ENCODE measurements around the gene SLC5A5.

The SLC5A5 gene

DNA sequence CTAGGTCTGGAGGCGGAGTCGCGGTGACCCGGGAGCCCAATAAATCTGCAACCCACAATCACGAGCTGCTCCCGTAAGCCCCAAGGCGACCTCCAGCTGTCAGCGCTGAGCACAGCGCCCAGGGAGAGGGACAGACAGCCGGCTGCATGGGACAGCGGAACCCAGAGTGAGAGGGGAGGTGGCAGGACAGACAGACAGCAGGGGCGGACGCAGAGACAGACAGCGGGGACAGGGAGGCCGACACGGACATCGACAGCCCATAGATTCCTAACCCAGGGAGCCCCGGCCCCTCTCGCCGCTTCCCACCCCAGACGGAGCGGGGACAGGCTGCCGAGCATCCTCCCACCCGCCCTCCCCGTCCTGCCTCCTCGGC, at the start of gene SLC5A5:
Gene SLC5A5, plus strand, starts transcription at position 68 of the 373 bp plus-strand sequence. CDS start 375 bp downstream, outside the sequence.
- no peak for DNase-seq (ENCODE audit: low spot score)

DNA sequence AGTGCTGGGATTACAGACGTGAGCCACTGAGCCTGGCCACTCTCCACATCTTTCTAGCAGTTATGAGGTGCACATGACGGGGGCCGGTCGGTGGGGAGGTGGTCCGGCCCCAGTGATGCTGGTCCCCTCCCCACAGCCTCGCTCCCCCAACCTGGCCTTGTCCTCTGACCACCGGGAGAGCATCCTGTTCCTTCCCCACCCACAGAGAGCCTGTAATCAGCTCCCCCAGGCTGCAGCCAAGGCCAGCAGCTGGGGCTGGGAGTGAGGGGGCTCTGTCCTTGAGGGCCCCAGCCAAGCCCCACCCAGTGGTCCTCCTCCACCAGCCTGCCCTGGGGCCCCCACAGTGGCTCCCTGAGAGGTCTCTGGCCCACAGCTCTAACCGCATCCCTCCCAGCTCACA, 47.4 kb upstream of the SLC5A5 start:
- DNase-seq (ENCODE audit: low spot score) = no peak

DNA sequence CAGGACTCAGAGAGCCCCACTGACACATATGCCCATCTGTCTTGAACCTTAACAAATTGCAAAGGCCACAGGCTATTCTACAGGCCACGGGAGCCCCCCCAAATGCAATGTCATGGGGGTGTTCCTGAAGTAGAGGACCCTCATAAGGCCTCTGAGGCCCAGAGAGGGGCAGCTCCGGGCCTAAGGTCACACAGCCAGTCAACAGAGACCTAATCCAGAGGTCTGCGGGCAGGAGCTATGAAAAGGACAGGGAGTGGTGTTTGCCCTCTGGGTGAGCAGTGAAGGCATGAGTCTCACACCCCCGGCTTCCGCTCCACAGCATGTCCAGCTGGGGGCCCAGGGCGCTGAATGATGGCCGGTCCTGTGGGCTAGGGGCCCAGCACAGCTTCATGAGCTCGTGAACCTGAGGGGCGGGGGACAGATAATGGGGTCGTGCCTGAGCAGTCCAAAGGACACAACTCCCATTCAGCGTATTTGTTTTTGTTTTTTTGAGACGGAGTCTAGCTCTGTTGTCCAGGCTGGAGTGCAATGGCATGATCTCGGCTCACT, 45.2 kb upstream of the SLC5A5 start:
- DNase-seq (ENCODE audit: low spot score) = no peak

DNA sequence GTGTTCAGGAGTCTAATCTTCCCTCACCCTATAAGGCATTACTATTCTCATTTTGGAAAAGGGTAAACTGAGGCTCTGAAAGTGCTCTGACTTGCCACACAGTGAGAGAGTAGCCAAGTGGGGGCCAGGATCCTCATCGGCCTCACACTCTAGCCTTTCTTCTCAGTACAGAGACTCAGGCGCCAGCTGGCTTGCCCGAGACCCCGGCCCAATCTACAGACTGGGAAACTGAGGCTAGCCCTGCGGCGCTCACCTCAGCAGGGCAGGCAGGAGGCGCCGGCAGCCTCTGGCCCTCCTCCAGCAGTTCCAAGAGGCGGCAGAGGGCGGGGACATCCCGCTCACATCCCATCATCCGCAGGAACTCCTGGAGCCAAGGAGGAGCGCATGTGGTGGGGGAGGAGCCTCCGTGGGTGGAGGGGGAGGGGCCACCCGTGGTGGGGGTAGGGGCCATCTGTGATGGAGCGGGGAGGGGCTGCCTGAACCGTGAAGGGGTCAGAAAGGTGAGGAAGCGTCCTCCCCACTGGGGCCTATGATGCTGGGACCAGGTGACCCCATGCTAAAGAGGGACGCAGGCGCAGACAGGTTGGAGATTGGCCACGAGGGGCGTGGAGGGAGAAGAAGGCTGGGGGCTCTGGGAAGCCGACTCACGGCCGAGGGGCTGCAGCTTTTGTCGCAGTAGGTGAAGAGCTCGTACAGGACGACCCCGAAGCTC, 41.7 kb upstream of the SLC5A5 start:
- DNase-seq (ENCODE audit: low spot score) = peak; percentile 44

DNA sequence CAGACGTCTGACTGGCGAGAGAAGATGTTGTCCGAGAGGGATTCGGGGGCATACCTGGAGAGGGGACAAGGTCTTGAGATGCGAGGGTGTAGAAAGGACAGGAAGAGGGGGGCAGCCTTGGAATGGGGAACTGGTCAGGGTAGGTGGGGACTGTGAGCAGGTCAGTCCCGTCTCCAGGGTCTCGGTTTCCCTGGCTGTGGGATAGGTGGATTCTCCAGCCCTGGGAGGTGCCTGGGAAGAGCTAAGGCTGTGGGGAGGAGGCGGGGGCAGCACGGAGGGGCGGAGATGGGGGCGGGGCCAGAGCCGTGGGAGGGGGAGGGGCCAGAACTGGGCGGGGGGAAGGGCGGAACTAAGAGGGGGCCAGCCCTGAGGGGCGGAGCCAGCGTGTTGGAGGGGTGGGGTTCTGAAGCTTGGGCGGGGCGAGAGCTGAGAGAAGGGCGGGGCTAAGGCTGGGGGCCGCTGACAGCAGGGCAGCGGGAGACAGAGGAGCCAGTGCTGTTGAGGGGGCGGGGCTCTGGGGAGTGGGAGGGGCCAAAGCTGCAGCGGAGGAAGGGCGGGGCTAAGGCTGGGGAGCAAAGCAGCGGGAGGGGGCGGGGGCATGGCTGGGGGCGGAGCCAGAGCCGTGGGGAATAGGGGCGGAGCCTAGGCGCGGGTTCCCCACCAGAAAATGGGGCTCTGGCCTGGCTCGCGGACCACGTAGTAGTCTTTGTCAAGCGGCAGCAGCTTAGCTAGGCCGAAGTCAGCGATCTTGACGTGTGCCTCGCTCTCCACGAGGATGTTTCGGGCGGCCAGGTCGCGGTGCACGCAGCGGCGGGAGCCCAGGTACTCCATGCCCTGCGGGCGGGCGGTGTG, 41.0 kb upstream of the SLC5A5 start:
- peak; percentile 92 for DNase-seq (ENCODE audit: low spot score)

DNA sequence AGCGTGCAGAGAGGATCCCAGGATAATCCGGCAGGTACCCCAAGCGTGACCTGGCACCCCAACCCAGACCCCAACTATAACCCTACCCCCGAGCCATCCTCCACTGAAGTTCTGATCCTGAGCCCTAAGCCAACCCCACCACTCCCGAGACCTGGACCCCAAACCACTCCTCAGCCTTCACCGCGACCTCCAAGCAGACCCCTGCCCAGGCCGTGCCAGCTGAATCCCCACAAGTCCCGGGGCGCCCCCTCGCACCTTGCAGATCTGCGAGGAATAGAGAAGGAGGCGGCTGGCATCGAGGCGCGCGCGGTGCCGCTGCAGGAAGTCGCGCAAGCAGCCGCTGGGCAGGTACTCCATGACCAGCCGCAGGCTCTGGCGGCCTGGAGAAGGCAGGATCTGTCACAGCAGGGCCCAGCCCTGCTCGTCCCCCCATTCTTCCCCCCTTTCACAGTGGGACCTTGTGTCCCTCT, 40.3 kb upstream of the SLC5A5 start:
- DNase-seq (ENCODE audit: low spot score) = no peak

DNA sequence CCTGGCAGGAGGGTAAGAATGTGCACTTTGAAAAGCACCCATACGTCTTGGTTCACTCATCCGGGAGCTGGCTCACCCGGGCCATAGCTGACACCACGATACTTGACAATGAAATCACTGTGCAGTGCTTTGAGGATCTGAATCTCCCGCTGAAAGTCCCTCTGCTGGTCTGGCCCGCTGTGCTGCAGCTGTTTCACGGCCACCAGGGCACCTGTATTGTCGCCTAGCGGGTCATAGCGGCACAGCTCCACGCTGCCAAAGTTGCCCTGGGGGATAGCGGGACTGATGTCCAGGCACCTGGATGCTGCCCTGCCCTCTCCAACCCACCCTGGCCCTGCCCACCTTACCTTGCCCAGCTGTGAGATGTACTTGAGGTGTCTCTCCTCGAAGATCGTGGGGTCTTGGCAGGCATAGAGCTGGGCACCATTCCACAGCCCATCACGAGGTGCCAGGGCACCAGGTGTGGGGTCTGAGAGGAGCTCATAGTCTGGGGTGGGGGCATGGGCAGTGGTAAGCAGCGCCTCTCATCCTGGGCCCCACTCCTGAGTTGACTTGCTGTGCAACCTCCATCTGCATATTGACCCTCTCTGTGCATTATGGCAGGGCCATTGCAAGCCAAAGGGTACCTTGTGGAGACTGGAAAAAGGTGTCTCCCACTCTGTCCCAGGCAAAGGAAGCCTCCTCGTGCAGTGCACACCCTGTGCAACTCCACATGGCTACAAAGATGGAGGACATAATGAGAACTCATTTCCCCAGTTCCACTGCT, 39.1 kb upstream of the SLC5A5 start:
- no peak for DNase-seq (ENCODE audit: low spot score)

- DNase-seq (ENCODE audit: low spot score) = no peak
Observed at GRCh38 chr19:17834350-17835181, 37.2 kb upstream of the SLC5A5 start.

- DNase-seq (ENCODE audit: low spot score) = no peak
Observed at GRCh38 chr19:17835182-17836006, 36.4 kb upstream of the SLC5A5 start.

DNA sequence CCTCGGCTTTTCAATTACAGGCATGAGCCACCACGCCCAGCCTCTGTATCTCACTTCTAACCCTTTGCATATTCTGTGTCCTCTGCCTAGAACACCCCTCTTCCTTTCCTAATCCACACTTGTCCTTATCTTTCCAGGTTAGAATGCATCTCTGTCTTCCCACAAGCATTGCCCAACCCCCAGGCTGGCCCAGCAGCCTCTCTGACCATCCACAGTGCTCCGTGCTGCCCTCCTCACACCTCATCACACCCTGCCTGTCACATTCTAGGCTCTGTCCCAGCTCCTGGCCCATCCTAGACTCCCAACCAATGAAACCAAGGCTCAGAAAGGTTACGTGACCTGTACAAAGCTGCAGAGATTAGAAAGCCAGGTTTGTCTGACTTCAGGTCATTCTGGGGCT, 35.2 kb upstream of the SLC5A5 start:
- no peak for DNase-seq (ENCODE audit: low spot score)

GRCh38 chr19:17837972-17838371, 33.8 kb upstream of the SLC5A5 start:
- no peak for DNase-seq (ENCODE audit: low spot score)

DNA sequence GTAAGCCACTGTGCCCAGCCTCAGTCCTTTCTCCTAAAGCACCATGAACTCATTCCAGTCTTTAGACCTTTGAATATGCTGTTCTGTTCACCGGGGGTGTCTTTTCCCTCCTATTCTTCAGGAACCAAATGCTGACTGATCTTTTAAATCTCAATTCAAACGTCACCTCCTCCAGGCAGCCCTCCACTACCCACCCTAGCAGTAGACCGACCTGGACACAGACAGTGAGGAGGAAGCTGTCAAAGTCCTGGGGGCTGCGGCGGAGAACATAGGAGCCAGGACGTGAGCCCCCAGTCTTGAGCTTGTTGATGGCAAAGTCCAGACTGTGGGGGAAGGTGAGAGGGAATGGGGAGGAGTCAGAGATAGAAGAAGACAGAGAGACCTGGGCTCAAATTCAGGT, 31.7 kb upstream of the SLC5A5 start:
- no peak for DNase-seq (ENCODE audit: low spot score)

- DNase-seq (ENCODE audit: low spot score) = no peak
Observed at GRCh38 chr19:17841371-17841809, 30.4 kb upstream of the SLC5A5 start.

DNA sequence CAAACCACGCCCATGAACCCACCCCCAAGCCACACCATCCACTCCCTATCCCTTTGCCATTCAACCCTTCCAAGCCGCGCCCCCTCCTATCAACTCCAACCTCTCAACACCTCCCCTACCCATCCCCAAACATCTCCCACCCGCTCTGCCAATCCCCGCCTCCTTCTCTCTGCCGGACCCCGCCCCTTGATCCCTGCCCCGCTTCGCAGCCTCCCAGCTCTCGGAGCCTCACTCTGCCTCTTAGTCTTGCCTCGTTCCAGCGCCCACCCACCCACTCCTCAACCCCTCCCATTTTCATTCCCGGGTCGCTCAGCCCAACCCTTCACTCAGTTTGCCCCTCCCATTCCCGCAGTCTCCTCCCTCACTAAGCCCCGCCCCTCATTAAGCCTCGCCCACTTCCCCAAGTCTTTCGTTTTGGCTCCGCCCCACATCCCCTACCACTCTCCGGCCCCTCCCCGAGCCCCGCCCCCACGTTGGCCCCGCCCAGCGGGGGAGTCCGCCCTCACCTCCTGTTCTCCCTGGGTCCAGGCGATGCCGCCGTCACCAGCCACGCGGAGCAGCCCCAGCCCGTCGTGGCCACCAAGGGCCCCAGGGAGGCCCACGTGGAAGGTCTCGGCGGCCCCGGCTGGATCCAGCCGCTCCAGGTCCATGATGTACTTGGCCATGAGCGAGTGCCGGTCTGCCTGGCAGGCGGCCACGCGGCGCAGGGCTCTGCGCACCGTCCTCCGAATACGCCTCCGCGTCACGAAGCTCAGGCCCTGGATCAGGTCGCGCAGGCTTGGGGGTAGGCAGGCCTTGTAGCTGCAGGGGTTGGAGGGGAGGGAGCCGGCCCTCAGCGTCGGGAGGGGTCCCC, 29.7 kb upstream of the SLC5A5 start:
- peak; percentile 71 for DNase-seq (ENCODE audit: low spot score)

GRCh38 chr19:17842663-17843291, 29.0 kb upstream of the SLC5A5 start:
- no peak for DNase-seq (ENCODE audit: low spot score)

- no peak for DNase-seq (ENCODE audit: low spot score)
Observed at GRCh38 chr19:17843292-17843827, 28.4 kb upstream of the SLC5A5 start.

- no peak for DNase-seq (ENCODE audit: low spot score)
Observed at GRCh38 chr19:17843908-17844490, 27.7 kb upstream of the SLC5A5 start.

GRCh38 chr19:17846146-17846545, 25.6 kb upstream of the SLC5A5 start:
- DNase-seq (ENCODE audit: low spot score) = no peak

All from Ammon's horn (tissue), 1 donor.